GM18870 (cell line): Measurements from ENCODE around the gene TBX15.

Experiments
- ATAC-seq: cut with Tn5 transposase; IDR thresholded peaks from one replicate; pipeline ENCODE4 v1.9.1; 2021; ENCODE audit warnings: moderate library complexity; ENCODE audit not compliant: unreplicated experiment

Gene TBX15

GRCh38 chr1:118988186-118989005 lies at the start of gene TBX15:
TSS of gene TBX15 (minus strand) at chr1:118988343. CDS start at chr1:118987795, 548 bp downstream.
- ATAC-seq: no peak

DNA sequence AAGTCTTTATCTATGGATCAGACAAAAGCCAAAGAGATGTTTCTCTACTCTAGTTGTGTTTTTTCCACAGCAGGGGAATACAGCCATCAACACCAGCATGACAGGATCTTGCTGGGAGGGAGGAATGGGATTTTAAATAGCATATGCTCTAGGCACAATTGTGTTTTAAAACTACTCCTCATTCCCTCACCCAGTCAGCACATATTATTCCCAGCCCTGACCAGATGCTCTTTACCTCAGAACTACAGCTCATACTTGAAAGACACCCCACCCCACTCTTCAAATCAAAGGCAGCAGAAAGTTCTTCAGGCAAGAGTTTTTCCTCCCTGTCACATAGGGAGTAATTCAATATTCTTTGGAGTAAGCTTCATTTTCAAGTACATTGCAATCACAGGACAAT lies 46.2 kb upstream of the TBX15 start:
- no peak for ATAC-seq

GRCh38 chr1:119032986-119033385 lies 44.8 kb upstream of the TBX15 start:
- ATAC-seq: no peak

- no peak for ATAC-seq
Observed at GRCh38 chr1:119027759-119028158, 39.6 kb upstream of the TBX15 start.

DNA sequence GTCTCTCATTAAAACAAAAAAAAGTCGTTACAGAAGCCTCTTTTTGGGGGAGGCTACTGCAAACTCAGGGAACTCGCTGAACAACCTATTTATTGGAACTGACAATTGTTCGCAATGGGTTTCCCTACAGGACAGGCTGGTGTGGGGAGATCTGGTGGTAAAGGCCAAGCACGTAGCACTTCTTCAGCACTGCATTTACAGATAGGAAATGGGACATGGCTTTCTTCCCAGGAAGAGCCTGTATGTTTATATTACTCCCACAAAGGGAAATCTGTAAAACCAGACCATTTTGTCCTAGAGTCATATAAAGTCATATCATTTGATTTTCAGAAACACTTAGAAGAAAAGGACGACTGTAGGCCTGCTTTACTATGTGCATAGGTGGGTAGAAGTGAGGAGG lies 38.8 kb upstream of the TBX15 start:
- ATAC-seq: no peak

- no peak for ATAC-seq
Observed at GRCh38 chr1:119015547-119015946, 27.4 kb upstream of the TBX15 start.

DNA sequence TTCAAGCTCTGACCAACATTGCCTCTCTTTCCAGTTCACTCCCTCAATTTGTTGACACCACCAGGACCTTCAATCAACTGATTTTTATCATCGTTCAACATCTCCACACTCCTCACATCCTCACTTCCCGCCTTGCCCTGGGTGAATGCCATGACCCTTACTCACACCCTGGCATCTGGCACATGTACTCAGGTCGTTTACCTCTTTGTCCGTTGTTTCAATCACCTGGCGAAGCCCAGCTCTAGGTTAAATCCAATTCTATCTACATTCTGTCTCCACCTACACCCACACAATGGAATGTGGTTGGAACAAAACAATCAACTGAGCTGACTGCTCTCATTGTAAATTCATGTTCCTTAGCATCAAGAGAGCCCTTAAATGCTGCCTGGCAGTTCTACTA lies 24.2 kb upstream of the TBX15 start:
- no peak for ATAC-seq

DNA sequence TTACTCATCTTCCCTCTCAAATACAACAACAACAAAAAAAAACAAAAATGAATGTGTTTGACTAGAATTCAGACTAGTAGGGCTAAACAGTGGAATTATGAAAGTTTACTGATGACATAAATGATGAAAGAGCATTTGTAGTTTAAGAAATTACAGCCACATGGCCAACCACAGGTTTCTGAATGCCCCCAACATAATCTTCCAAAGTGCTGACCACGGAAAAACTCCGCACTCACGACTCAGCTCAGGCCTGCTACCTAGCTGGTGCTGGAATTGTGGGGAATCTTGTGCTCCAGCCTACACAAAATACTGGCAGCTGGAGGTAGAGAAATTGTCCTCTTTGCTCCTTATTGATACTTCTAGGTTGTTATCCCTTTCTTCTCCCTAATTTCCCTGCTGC lies 23.6 kb upstream of the TBX15 start:
- ATAC-seq: no peak

GRCh38 chr1:119011116-119011515 lies 23.0 kb upstream of the TBX15 start:
- no peak for ATAC-seq

DNA sequence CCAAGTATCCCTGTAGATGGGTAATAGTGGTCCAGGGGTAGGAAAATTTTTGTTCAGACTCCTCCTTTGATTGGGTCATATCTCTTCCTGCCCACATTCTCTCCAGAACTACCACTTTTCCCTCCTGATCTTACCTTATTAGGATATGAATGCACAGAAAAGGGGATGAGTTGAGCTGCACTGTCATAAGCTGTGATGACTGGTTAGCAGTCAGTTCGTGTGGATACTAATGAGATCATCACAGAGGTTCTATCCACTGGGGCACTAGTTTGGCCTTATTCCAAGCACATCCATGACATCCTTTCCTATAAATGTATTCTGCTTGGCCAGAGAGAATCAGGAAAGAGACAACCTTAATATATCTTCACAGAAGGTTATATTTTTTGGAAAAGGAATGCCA lies 22.1 kb upstream of the TBX15 start:
- ATAC-seq: no peak

GRCh38 chr1:119009312-119009655 lies 21.1 kb upstream of the TBX15 start:
- no peak for ATAC-seq

DNA sequence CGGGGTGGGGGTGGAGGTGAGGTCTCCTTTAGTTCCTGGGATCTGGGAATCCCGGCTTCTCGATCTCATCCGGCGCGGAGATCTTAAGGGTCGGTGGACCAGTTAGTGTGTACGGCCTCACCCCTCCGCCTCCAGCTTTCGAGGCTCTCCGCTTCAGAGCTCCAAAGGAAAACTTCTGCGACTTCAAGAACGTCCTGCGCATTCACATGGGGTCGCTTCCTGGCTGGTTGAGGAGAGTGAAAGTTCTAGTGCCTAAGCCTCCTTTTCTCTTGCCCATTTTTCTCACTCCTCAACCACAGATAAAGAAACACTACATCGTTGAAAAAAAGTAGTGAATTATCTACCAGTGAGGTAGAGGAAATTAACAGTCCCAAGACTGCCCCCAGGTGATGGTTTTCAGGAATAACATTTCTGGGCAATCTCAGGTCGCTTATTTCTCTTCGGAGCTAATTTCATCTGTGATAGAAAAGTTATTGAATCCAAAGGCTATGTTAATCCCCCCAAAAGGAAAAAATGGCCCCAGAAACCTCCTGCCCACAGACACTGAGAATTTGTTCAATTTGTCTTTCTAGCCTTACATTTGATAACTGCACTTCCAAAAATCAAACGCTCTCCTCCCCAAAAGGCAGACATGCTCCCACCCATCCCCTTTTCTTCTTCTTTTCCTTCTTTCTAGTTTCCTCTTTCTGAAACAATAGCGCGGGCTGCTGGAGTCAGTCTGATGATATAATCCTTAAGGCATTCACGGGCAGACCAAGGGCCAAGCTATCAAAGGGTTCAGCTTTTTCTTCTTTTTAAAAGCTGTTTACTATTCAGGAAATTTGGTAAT lies 20.6 kb upstream of the TBX15 start:
- no peak for ATAC-seq

- ATAC-seq: no peak
Observed at GRCh38 chr1:119007670-119008482, 19.7 kb upstream of the TBX15 start.

DNA sequence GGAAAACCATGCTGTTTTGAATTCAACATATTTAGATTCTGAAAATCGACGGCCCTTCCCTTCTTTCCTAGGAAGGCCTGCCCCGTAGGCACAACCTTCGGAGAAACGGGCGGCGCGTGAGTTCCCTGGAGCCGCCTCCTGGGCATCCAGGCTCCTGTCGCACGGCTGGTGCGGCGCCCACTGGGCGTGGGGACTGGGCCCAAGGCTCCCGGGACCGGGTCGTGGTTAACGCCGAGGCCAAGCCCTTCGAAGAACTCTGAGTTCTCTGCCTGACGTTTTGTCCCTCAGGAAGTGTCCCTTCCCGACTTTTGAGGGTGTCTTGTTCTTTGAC lies 19.2 kb upstream of the TBX15 start:
- no peak for ATAC-seq

- ATAC-seq: no peak
Observed at GRCh38 chr1:119006406-119007279, 18.5 kb upstream of the TBX15 start.

- no peak for ATAC-seq
Observed at GRCh38 chr1:119005724-119006405, 17.7 kb upstream of the TBX15 start.

- ATAC-seq: no peak
Observed at GRCh38 chr1:119004781-119005180, 16.6 kb upstream of the TBX15 start.

DNA sequence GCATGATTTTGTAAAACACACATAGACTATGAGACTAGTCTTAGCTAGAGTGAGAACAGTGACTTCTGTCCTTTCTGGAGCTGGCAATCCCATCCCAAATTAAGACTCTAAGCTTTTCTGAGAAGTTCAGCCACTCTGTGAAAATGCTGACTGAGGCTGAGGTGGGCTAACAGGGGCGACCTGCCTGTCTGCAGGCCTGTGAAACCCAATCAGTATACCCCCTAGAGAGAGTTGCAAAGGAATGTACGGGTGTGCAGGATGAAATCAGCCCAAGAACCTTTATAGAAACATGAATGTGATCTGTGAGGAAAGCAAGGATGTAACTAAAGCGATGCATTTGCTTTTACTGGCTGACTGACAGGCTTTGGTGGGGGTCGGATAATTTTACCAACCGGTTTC lies 16.0 kb upstream of the TBX15 start:
- no peak for ATAC-seq

GRCh38 chr1:119003413-119004128 lies 15.4 kb upstream of the TBX15 start:
- no peak for ATAC-seq
